ENCODE results near the gene SPTLC3. TPM values are rescaled to one million over a fixed set of nuclear protein-coding genes. Genes with fewer than 3 reads are reported as not detected.

The SPTLC3 gene
- total RNA-seq, 1 experiment from 2014 or later: 10.7 TPM

GRCh38 chr20:13202565-13202964 is 193.8 kb downstream of the SPTLC3 start:
- H3K4me1 ChIP-seq (replicated peaks; ENCODE audit: insufficient read depth): no peaks in the 10 kb centered on the region
- no peaks in the 10 kb centered on the region for H3K36me3 ChIP-seq (ENCODE audit: low read depth)
- H2AFZ ChIP-seq: no peak overlapping the region
- TF ChIP-seq EZH2 (IDR thresholded peaks at IDR 0.05; ENCODE audit: low read depth) (no peak), CTCF (conservative IDR thresholded peaks at IDR 0.05) (no peak)
- ChIA-PET CTCF (no interaction called here), POLR2A (ENCODE audit: unreplicated experiment) (no interaction called here)
- no peak for DNase-seq
- no peak overlapping the region for H3K27ac ChIP-seq
- no peaks in the 10 kb centered on the region for H3K9me2 ChIP-seq (ENCODE audit: insufficient read depth)
- no peak overlapping the region for H3K4me2 ChIP-seq
- no peak overlapping the region for H3K4me3 ChIP-seq
- no TSS peak for BruUV-seq (replicated peaks)
- no peaks in the 10 kb centered on the region for H3F3A ChIP-seq (ENCODE audit: insufficient read depth, low read depth)
- no peaks in the 10 kb centered on the region for H3K9me3 ChIP-seq (ENCODE audit: insufficient read depth, low read depth)
- no peaks in the 10 kb centered on the region for H3K79me2 ChIP-seq (ENCODE audit: low read depth)
- no peaks in the 10 kb centered on the region for H3K27me3 ChIP-seq (ENCODE audit: insufficient read depth, low read depth)
- no peaks in the 10 kb centered on the region for H4K20me1 ChIP-seq (ENCODE audit: insufficient read depth)
- intact Hi-C loops (cut with micrococcal nuclease; ENCODE audit: unreplicated experiment): no loop called here

GRCh38 chr20:13205425-13205824 is 196.7 kb downstream of the SPTLC3 start:
- Histone ChIP-seq H3K79me2 (ENCODE audit: low read depth) (no peaks in the 10 kb centered on the region), H3K4me1 (replicated peaks; ENCODE audit: insufficient read depth) (no peaks in the 10 kb centered on the region), H2AFZ (no peak overlapping the region), H3K27me3 (ENCODE audit: insufficient read depth, low read depth) (no peaks in the 10 kb centered on the region), H3K36me3 (ENCODE audit: low read depth) (no peaks in the 10 kb centered on the region), H3K4me3 (no peak overlapping the region), H3K9me3 (ENCODE audit: insufficient read depth, low read depth) (no peaks in the 10 kb centered on the region), H3K9me2 (ENCODE audit: insufficient read depth) (no peaks in the 10 kb centered on the region; the same call in 1 of the 2 replicates), H3F3A (ENCODE audit: insufficient read depth, low read depth) (no peaks in the 10 kb centered on the region), H4K20me1 (ENCODE audit: insufficient read depth) (no peaks in the 10 kb centered on the region), H3K4me2 (no peak overlapping the region), H3K27ac (no peak overlapping the region)
- no peak for TF ChIP-seq EZH2 (IDR thresholded peaks at IDR 0.05; ENCODE audit: low read depth)
- no peak for TF ChIP-seq CTCF (conservative IDR thresholded peaks at IDR 0.05)
- CTCF ChIA-PET: no interaction called here
- intact Hi-C loops (cut with micrococcal nuclease; ENCODE audit: unreplicated experiment): no loop called here
- no TSS peak for BruUV-seq (replicated peaks)
- POLR2A ChIA-PET (ENCODE audit: unreplicated experiment): no interaction called here
- DNase-seq: no peak

GRCh38 chr20:13205848-13206434 is 197.2 kb downstream of the SPTLC3 start:
- no TSS peak for BruUV-seq (replicated peaks)
- DNase-seq: peak in 1 of 2 experiments; percentile 34
- CTCF ChIA-PET: no interaction called here

More at GRCh38 chr20:13205848-13206434, 197.2 kb downstream of the SPTLC3 start:
- Histone ChIP-seq H3K36me3 (ENCODE audit: low read depth) (no peaks in the 10 kb centered on the region), H3K79me2 (ENCODE audit: low read depth) (no peaks in the 10 kb centered on the region), H4K20me1 (ENCODE audit: insufficient read depth) (no peaks in the 10 kb centered on the region; the same call in 1 of the 2 replicates), H3K27ac (no peak overlapping the region), H3K9me3 (ENCODE audit: insufficient read depth, low read depth) (no peaks in the 10 kb centered on the region), H3K4me1 (replicated peaks; ENCODE audit: insufficient read depth) (no peaks in the 10 kb centered on the region), H3K9me2 (ENCODE audit: insufficient read depth) (no peaks in the 10 kb centered on the region; the same call in 1 of the 2 replicates), H2AFZ (no peak overlapping the region), H3K4me3 (no peak overlapping the region), H3K4me2 (no peak overlapping the region), H3F3A (ENCODE audit: insufficient read depth, low read depth) (no peaks in the 10 kb centered on the region), H3K27me3 (ENCODE audit: insufficient read depth, low read depth) (no peaks in the 10 kb centered on the region)
- intact Hi-C loops (cut with micrococcal nuclease; ENCODE audit: unreplicated experiment): no loop called here
- TF ChIP-seq EZH2 (IDR thresholded peaks at IDR 0.05; ENCODE audit: low read depth) (no peak), CTCF (conservative IDR thresholded peaks at IDR 0.05) (no peak)
- POLR2A ChIA-PET (ENCODE audit: unreplicated experiment): no interaction called here
